ENCODE measurements around the gene PRPSAP2.

Gene PRPSAP2

GRCh38 chr17:18932360-18933055 is 74.6 kb downstream of the PRPSAP2 start:
- no peak overlapping the region for H3K4me2 ChIP-seq (ENCODE audit: low read depth, low read length, poor library complexity, severe bottlenecking)
- peaks cover 19% of the 10 kb centered on the region for H3F3A ChIP-seq (ENCODE audit: insufficient read depth)

GRCh38 chr17:18933102-18934058 is 75.4 kb downstream of the PRPSAP2 start:
- H3K9ac ChIP-seq (ENCODE audit: low read length): no peak overlapping the region
- peaks cover 19% of the 10 kb centered on the region for H3K36me3 ChIP-seq (ENCODE audit: low read length)
- no peak overlapping the region for H3K27ac ChIP-seq (ENCODE audit: low read depth, low read length)
- H3K4me3 ChIP-seq (ENCODE audit: insufficient read depth, low read length, poor library complexity, severe bottlenecking): no peak overlapping the region
- H3K4me2 ChIP-seq (ENCODE audit: low read depth, low read length, poor library complexity, severe bottlenecking): no peak overlapping the region
- H4K20me1 ChIP-seq (ENCODE audit: low read depth, low read length): no peaks in the 10 kb centered on the region
- no peaks in the 10 kb centered on the region for H3K27me3 ChIP-seq (ENCODE audit: low read length)
- no peak overlapping the region for H2AFZ ChIP-seq (ENCODE audit: low read depth, low read length, severe bottlenecking)
- no peak for TF ChIP-seq EZH2phosphoT487 (conservative IDR thresholded peaks at IDR 0.05; ENCODE audit: low read length)
- no peak for TF ChIP-seq CTCF (IDR thresholded peaks at IDR 0.05; ENCODE audit: insufficient read depth, low read length, poor library complexity, severe bottlenecking)
- no peaks in the 10 kb centered on the region for H3K9me2 ChIP-seq (replicated peaks; ENCODE audit: insufficient read depth, low read length)
- H3K79me2 ChIP-seq (ENCODE audit: insufficient read depth, low read length): no peaks in the 10 kb centered on the region
- peaks cover 19% of the 10 kb centered on the region for H3F3A ChIP-seq (ENCODE audit: insufficient read depth)
- no peaks in the 10 kb centered on the region for H3K9me3 ChIP-seq (ENCODE audit: insufficient read depth, low read length)

More at GRCh38 chr17:18932360-18933055, 74.6 kb downstream of the PRPSAP2 start:
- Histone ChIP-seq H3K9me3 (ENCODE audit: insufficient read depth, low read length) (no peaks in the 10 kb centered on the region), H3K4me3 (ENCODE audit: insufficient read depth, low read length, poor library complexity, severe bottlenecking) (no peak overlapping the region), H3K27ac (ENCODE audit: low read depth, low read length) (no peak overlapping the region), H3K9me2 (replicated peaks; ENCODE audit: insufficient read depth, low read length) (no peaks in the 10 kb centered on the region), H3K36me3 (ENCODE audit: low read length) (peaks cover 23% of the 10 kb centered on the region), H3K79me2 (ENCODE audit: insufficient read depth, low read length) (no peaks in the 10 kb centered on the region), H4K20me1 (ENCODE audit: low read depth, low read length) (no peaks in the 10 kb centered on the region), H3K27me3 (ENCODE audit: low read length) (no peaks in the 10 kb centered on the region), H2AFZ (ENCODE audit: low read depth, low read length, severe bottlenecking) (no peak overlapping the region), H3K9ac (ENCODE audit: low read length) (no peak overlapping the region)
- TF ChIP-seq EZH2phosphoT487 (conservative IDR thresholded peaks at IDR 0.05; ENCODE audit: low read length) (no peak), CTCF (IDR thresholded peaks at IDR 0.05; ENCODE audit: insufficient read depth, low read length, poor library complexity, severe bottlenecking) (no peak)

DNA sequence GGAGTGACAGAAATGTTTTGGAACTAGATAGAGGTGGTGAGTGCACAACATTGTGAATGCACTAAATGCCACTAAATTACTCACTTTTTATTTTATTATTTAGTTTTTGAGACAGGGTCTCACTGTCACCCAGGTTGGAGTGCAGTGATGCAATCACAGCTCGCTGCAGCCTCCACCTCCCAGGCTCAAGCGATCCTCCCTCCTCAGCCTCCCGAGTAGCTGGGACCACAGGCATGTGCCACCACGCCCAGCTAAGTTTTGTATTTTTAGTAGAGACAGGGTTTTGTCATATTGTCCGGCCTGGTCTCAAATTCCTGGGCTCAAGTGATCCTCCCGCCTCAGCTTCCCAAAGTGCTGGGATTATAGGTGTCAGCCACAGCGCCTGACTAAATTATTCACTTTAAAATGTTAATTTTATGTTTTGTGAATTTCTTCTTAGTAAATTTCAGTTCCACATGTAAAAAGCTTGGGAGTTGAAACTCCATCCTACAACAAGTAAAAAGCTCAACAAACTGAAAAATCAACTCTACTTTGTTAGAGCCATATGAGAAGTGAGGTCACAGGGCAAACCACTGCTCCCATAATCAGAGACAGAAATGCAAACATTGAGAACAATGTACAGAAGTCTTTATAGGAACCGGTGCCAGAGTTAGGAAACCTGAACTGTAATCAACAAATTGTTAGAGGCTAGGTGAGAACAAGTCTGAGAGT is 80.2 kb downstream of the PRPSAP2 start:
- Histone ChIP-seq H2AFZ (ENCODE audit: low read depth, low read length, severe bottlenecking) (no peak overlapping the region), H3K27me3 (ENCODE audit: low read length) (no peaks in the 10 kb centered on the region), H3F3A (ENCODE audit: insufficient read depth) (0 out of 2 replicates have a peak, but pooled peaks cover 6% of the 10 kb centered on the region), H3K9me2 (replicated peaks; ENCODE audit: insufficient read depth, low read length) (no peaks in the 10 kb centered on the region), H3K4me3 (ENCODE audit: insufficient read depth, low read length, poor library complexity, severe bottlenecking) (no peak overlapping the region), H3K79me2 (ENCODE audit: insufficient read depth, low read length) (no peaks in the 10 kb centered on the region), H3K27ac (ENCODE audit: low read depth, low read length) (no peak overlapping the region), H4K20me1 (ENCODE audit: low read depth, low read length) (no peaks in the 10 kb centered on the region), H3K4me2 (ENCODE audit: low read depth, low read length, poor library complexity, severe bottlenecking) (no peak overlapping the region), H3K36me3 (ENCODE audit: low read length) (no peaks in the 10 kb centered on the region), H3K9me3 (ENCODE audit: insufficient read depth, low read length) (no peaks in the 10 kb centered on the region), H3K9ac (ENCODE audit: low read length) (no peak overlapping the region)
- TF ChIP-seq EZH2phosphoT487 (conservative IDR thresholded peaks at IDR 0.05; ENCODE audit: low read length): no peak
- no peak for TF ChIP-seq CTCF (IDR thresholded peaks at IDR 0.05; ENCODE audit: insufficient read depth, low read length, poor library complexity, severe bottlenecking)

All from SU-DHL-6 (cell line).